Activated CD4-positive, CD25-positive, alpha-beta regulatory T cell (primary cell): Measurements from ENCODE around the gene ZNF385A.

Experiments
- DNase-seq, 4 experiments: peaks; one replicate each; lab custom pipeline; 2025; lab: John Stamatoyannopoulos, UW

Gene ZNF385A, protein sequence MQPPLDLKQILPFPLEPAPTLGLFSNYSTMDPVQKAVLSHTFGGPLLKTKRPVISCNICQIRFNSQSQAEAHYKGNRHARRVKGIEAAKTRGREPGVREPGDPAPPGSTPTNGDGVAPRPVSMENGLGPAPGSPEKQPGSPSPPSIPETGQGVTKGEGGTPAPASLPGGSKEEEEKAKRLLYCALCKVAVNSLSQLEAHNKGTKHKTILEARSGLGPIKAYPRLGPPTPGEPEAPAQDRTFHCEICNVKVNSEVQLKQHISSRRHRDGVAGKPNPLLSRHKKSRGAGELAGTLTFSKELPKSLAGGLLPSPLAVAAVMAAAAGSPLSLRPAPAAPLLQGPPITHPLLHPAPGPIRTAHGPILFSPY

DNA sequence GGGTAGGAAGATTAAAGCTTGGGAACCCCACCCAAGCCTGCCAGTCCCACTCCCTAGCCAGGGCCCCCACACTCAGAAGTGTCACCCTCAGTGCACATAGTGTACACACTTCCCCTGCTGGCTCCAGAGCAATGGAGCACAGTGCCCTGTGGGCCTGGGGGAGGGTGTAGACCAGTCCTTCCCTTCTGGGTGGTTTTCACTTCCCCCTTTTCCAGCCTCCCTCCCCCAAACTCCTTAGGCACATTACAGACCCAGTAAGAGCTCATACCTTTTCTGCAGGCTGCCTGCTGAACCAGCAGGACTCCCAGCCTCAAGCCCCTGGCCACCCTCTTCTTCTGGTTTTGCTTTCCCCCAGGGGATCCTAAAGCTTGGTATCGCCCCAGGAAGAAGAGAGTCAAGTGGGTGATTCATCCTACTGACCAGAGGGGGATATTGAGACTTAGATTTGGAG, at the start of gene ZNF385A:
Gene ZNF385A (minus strand): TSS at position 143 of the 451 bp plus-strand sequence. CDS start 219 bp downstream, outside the sequence.
- no peak for DNase-seq

DNA sequence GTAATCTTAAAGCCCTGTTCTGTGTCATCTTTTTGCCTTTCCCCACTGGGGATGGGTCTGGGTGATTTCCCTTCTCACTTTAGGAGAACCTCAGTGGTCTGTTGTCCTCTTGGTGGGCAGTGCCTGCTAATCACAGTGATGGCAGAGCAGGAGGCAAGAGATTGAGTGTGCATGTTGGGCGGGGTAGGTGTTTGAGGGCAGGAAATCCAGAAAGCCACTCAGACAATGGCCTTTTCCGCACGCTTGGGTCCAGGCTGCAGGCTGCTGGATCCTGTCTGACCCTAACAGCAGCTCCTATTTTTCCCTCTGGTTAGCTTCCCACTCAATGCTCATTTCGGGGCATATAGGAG, 48.3 kb upstream of the ZNF385A start:
- no peak for DNase-seq

DNA sequence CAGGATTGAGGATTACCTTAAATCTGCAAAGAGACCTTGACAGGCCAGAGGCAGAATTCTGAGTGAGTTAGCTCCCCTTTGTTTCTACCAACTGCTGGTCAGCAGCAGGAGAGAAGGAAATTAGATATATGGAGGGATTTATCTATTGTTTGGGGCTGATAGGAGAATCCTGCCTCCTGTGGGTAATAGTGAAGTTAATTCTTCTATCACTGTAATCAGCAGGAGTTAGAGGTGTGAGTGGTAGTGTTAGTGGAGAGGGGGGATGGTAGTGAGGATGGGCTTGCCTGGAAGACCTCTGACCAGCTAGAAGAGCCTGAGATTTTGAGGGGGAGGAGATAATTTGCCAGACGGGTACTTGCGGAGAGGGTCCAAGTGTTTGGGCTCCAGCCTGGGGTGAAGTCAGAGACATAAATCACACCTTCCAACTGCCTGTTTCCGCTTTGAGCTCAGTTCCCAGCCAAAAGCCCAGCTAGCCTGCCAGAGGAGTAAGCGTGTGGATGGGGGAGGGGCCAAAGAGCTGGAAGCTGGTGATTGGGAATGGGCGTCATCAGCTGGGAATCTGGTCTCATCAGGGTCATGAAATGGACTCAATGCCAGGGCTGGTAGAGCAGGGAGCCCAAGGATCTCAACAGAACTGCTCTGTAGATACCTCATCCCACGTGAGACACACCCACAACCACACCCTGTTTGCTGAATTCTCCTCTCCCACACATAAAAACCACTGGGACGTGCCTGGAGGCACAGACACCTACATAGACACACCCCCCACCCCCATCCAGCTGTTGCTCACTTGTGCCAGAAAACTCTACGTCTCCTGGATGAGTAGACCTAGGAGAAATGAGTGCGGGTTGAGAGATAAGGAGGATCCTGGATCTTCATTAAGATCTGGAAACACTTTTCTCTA, 47.6 kb upstream of the ZNF385A start:
- DNase-seq: no peak

DNA sequence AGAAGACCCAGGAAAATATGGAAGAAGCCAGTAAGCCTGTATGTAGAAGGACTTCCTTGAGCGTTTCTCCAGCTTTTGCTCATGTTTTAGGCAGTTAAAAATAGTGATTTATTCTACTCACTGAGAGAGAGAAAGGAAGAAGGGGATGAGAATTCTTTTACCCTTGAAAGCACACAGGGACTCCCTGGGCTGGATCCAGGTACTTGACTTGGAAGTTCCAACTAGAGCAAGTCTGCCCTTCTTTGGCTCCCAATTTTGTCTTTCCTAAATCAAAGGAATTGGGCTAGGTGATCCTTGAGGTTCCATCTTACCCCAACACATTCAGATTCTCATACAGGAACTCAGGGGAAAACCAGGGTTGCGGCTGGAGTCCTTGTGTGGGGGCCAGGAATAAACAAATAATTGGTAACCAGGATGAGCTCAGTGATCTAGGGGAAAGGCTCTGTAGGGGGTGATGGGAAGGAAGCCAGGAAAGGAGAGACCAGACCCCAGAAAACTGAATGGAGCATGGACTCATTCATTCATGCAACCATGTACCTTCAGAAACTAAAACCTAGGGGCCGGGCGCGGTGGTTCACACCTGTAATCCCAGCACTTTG, 46.0 kb upstream of the ZNF385A start:
- no peak for DNase-seq

DNA sequence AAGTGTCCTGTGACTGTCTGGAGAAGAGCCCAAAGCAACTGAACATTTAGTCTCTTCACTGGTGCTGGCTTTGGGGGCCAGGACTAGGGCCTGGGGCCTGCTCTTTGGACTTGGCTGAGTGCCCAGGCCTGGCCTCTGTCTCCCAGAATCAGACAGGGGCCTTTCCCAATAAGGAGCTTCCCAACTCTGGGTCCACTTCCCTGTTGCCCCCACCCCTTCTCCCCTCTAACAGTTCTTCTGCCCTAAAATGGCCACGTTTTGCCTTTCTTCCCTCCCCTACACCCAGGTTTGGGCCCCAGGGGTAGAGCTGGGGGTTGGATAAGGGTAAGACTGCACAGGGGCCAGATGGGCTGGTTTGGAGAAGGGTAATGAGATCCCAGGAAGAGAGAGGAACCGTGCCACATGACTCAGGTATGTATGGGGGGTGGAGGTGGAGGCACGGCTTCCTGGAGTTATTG, 44.5 kb upstream of the ZNF385A start:
- no peak for DNase-seq

DNA sequence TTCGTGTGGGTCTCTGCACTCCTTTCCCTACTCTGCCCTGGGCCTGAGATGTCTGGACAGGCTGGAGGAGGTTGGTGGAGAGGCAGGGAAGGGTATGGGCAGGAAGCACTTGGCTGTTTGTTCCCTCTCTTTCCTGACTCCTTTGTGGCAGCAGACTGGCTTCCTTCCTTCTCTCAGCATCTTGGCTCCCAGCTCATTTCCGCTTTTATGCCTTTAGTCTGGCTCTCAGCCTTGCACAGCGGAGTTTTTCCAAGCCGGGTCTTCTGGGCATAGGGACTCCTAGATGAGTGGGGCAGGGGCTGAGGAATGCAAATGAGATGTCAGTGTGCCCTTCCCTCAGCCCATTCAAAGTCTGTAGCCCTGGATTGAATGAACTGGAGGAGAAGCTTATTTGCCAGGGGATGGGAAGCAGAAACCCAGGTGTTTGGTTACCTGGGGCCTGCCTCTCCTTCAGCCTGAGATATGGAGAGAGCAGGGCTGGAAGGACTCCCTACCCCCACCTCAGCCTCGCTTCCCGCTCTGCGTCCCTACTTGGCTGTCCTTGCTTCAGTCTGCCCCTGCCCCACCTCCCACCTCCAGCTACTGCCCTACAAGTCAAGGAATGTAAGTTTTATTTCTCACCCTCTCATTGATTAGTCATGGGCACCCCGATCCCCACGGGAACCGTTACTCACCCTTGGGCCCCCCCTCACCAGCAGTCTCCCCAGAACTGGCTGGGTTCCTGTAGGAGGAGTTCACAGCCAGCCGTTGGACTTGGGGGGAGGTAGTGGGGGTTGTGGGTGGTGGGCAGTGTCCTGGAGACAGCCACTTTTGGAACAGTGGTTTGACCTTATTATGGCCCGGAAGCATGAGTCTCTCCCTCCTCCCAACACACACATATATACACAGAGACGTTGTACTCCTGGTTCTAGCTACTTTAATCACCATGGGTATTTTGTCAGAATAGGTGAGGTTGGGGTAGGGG, 43.8 kb upstream of the ZNF385A start:
- DNase-seq: no peak

DNA sequence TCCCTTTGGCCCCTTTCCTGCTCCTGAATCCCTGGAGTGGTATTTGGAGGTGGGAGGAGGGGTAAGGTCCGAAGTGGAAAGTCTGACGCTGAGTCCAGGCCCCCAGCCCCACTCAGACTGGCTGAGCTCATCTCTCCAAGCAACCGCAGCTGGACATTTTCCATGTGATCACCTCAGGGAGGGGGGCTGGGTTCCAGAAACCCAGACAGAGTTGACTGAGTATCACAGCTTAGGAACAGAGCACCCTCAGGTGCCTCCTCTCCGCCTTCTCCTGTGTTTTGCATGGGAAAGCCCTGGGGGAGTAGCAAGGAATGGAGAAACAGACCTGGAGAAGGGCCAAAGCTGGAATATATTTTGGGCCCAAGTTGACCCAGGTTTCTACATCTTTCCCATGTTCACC, 42.6 kb upstream of the ZNF385A start:
- DNase-seq: no peak

DNA sequence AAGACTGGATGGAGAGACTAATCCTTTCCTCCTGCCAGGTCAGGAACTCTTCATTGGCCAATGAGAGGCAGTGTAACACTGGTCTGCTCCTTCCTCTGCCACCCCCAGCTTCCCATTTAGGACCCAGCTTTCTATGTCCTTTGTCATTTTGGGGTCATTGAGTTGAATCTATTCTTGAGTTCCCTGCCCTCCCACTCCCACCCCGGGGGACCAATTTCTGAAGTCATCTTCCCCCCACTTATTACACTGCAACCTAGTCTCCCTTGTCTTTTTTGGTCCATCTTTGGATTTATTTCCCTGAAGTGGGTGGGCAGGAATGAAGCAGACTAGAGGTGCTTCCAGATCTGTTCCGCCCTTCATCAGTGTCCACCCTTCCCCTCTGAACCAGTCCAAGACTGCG, 42.2 kb upstream of the ZNF385A start:
- no peak for DNase-seq

DNA sequence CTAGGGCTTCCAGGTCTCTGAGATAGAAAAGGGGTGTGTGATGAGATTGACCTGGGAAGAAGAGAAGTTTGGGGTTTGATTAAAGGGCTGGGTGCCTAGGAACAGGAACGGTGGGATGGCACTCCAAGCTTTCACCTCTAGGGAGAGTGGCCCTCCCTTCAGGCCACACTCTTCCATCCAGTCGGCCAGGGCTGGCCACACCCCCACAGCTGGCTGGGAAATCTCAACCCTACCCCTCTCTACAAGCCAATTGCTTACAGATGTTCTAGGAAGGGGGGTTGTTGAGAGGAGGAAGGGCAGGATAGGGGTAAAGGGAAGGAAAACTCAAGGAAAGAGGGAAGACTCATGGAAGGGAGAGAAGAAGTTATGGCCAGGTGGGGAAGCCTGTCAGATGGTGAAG, 41.2 kb upstream of the ZNF385A start:
- DNase-seq: no peak

DNA sequence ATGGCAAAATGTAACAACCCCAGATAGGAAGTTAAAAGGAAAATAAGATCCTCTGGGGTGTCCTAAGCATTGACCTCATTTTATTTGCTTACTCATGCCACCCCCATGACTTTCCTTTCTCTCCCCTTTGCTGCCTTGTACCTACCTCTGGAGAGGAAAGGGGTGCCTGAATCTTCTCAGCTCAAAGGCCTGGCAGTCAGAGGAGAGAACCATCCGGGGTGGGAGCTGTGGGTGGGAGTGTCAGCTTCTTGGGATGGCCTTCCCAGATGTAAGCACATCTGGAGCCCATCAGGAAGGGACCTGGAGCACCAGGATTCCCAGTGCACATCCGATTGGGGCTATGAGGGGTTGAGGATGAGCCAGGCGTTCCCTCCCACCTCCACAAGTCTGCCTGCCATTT, 39.7 kb upstream of the ZNF385A start:
- DNase-seq: no peak

DNA sequence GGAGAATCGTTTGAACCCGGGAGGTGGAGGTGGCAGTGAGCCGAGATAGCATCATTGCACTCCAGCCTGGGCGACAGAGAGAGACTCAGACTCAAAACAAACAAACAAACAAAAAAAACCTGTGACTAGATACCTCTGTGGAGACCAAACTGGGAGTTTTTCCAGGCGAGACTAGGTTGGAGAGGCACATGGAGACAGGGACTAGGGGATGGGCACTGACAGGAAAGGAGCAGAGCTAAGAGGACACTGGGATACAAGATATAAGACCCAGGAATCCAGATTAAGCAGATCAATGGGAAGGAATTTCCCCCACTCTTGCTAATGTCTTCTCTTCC, 39.2 kb upstream of the ZNF385A start:
- DNase-seq: no peak

DNA sequence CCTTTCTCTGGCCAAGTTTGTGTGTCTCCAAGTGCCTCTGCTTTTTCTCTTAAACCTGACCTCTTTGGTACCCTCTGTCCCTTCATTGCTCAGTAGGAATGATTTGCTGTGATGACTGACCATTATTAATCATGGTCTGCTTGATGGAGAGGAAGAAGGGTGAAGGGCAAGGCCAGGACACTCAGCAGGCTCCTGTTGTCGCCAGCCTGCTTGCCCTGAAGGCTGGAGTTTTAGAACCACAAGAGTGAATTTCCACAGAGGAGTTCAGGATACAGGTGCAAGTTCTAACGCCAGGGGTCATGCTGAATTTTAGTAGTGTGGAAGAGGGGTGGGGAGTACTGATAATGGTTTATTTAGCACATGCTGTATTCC, 37.3 kb upstream of the ZNF385A start:
- no peak for DNase-seq

DNA sequence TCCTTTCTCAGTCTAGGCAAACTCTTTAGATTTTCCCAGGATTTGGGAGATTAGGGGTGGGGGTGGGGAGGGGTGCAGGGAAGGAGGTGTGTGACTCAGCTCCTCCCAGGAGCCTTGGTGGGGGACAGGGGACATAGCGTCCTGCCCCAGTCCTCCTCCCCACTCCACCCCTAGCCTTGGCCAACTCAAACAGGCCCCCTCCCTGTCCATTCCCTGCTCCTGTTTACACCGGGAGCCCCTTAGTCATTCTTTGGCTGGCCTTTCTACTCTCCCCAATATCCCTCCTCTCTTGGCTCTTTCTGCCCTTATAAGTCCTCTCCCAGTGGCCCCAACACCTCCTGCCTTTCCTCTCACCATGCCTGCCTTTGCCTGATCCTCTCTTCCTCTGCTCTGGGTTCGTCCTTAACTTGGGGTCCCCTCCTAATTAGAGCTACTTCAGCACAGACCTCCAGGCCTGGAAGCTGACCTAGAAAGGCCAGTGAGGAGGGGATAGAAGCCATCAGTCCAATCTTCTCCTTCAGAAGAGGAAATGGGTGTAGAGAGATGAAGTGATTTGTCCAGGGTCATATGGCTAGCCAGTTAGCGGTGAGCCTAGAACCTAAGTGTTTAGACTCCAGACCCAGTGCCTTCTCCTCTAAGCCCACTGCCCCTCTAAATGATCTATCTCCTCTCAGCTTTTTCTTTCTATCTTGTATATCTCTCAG, 36.8 kb upstream of the ZNF385A start:
- no peak for DNase-seq

DNA sequence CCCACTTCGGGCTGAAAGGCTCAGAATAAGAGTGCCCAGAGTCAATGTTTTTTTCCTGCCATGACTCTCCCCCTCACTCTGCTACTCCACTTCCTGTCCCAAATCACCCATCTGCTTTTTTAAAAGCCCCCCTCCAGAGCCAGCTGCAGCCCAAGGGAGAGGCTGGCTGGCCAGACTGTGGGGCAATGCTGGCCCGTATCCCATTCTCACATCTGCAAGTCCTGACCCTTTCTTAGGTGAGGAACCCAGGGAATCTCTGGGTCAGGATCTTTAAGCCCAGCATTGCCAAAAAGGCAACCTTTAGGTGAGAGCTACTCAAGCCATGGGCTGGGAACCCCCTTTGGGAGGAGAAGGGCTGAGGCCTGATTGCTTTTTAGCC, 36.2 kb upstream of the ZNF385A start:
- DNase-seq: no peak

DNA sequence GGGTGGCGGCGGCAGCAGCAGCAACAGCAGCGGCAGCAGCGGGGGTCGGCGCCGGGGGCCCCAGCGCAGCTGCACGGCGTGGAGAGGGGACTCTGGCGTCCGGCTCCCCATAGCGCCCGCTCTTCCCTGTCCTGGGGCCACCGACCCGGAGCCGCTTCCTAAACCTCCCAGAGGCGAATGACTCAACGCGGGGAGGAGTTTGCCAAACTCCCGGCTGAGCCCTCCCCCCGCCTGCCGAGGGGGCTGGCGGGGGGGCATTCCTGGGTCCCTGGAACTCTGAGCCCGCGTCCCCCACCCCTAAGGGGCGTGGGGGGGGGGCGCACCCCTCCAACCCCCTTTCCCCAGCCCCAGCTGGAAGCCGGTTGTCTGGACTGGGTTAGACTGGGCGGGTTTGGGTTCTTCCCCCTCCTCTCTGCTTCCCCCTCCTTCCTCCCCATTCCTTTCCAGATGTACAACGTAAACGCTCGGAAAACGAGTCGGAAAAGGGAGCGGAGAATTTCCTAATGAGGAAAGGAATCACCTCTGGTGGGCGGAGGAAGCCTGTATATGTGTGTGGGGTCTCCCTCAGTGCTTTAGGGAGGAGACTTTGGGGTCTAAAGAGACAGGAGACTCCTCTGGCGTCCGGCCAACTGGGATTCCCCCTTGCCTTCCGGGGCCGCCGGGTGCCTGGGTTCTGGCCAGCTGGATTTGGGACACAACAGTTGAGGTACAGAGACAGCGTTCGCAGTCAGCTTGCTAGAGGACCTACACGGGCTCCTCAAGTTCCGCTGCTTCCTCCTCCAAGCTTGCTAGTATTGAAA, 34.8 kb upstream of the ZNF385A start, which contains the start of gene ITGA5:
Gene ITGA5 (minus strand): TSS at position 179 of the 800 bp plus-strand sequence. CDS start 68 bp downstream, at position 111.
- DNase-seq: no peak

DNA sequence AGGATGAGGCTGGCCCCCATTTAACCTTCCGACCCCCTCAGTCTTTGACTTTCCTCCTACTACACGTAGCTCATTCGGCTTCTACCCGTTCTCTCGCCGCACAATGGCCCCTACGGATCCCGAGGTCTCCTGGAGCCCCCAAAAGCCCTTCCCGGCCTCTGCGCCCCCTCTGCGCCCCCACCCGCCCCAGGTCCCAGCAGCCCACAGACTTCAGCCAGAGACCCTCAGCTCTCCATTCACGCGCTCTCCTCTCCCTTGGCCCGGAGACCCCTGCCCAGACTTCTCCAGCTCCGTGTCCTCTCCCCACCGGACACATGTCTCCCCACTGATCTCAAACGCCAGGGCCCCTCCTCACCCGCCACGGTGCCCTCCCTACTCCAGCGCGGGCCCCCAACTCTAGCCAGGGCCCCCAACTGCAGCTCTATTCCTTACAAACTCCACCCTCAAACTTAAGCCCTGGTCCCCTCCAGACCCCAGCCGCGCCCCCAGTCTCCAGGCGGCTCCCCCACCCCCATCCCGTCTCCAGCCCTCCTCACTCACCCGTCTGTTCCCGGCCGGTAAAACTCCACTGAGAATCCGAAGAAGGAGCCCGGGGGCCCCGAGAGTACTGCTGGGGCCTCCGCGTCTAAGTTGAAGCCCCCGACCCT, 34.0 kb upstream of the ZNF385A start:
- DNase-seq: no peak

DNA sequence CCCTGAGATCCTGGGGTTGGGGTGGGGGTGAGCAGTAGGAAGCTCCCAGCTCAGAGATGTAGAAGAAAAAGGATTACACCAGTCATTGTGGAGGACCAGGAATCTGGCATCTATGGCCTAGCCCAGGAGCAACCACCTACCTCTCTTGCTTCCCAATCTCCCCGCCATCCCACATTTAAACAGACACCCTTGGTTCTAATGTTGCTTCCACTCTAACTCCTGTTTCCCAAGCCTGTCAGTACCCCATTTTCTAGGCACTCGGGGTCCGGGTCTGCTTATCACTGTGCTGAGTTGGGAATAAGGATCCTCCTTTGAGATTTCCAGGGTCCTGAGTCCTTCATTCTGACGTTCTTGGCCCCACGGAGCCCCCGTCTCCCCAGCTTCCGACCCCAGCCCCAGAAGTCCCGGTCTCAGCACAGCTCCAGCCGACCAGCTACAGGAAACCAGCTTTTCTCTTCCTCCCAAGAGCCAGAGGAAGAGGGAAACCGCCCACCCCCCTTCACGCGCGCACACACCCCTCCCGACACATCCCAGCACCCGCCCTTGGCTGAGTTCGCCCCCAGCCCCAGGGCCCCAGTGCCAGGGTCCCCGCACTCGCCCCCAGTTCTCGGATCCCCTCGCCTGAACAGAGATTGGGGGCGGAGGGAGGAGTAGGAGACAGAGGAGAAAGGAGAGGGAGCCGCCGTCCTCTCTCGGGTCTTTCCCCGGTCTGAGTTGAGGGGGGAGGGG, 33.3 kb upstream of the ZNF385A start:
- no peak for DNase-seq

DNA sequence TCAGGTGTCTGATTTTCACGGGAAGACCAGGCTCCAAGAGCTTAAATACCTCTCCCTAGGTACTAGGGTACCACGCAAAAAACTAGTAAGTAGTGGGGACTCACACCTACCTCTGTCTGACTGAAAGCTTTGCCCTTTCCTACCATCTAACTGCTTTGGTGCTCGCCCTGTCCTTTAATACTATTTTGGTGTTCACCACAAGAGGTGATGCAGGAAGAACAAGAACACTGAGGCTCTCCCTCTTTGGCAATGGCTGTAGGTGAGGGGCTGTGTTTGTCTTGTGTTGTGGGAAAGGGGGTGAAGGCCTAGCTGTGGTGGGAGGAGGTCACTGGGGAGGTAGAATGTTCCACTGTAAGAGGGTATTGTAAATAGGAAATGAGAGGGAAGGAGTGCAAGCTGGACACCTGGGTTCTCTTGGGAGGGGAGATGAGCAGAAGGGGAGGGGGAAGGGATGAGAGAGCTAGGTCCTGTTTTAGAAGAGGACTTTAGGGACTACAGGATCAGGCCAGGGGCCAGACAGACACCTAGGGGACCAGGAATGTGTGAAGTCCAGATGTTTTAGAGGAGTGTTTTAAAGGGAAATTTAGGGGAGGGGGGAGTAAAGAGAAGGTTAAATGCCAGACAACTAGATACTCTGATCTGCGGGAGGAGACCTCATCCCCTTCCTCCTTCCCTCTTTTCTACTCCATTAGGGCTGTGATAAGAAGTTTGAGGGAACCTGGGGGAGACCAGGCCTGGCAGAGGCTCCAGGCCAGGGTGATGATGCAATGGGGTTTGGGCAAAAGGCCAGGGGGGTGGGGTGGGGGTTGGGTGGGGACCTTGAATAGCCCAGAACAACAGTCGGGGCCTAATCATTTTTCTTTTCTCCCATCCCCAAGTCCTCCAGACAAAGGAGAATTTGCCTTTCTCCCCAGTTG, 32.4 kb upstream of the ZNF385A start:
- no peak for DNase-seq
